ENCODE measurements around the gene ZFYVE9.

ZFYVE9 gene

DNA sequence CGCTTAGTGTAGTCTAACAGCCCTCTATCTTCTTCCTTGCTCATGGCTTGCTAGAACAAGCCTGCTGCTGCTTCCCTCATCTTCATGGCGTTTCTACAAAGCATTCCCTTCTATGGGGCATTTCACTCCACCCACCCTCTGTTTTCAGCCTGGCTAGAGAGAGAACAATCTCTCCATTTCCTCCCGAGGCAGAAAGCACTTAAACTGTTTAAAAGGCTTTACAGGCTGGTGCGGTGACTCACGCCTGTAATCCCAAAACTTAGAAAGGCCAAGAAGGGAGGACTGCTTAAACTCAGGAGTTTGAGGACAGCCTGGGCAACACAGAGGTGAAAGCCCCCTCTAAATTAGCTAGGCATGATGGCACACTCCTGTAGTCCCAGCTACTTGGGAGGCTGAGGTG is 244.6 kb downstream of the ZFYVE9 start:
- H3K4me3 ChIP-seq (ENCODE audit: low read depth, low read length): no peak overlapping the region
- ChIA-PET CTCF (no interaction called here), POLR2A (no interaction called here)
- TF ChIP-seq, protein P1, sequence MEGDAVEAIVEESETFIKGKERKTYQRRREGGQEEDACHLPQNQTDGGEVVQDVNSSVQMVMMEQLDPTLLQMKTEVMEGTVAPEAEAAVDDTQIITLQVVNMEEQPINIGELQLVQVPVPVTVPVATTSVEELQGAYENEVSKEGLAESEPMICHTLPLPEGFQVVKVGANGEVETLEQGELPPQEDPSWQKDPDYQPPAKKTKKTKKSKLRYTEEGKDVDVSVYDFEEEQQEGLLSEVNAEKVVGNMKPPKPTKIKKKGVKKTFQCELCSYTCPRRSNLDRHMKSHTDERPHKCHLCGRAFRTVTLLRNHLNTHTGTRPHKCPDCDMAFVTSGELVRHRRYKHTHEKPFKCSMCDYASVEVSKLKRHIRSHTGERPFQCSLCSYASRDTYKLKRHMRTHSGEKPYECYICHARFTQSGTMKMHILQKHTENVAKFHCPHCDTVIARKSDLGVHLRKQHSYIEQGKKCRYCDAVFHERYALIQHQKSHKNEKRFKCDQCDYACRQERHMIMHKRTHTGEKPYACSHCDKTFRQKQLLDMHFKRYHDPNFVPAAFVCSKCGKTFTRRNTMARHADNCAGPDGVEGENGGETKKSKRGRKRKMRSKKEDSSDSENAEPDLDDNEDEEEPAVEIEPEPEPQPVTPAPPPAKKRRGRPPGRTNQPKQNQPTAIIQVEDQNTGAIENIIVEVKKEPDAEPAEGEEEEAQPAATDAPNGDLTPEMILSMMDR (IDR thresholded peaks at IDR 0.05; ENCODE audit: insufficient read depth, low read length, missing control alignments): no peak
- DNase-seq (ENCODE audit: low read depth, low spot score): no peak

DNA sequence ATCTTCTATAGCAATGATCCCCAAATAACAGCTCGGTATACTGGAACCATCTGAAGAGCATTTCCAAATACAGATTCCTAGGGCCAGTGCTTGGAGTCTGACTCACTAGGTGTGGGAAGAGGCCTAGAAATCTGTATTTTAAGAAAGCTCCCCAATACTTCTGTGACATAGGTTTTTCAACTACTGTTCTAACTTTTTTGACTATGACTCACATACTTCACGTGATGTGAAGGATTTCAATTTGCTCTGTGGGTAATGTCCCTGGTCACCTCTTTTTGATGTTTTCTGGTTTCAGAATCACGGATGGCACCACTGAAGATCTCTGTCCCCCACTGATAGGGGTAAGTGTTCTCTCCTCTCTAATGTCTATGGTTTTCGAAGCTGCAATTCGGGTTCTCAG is 251.3 kb downstream of the ZFYVE9 start:
- CTCF ChIA-PET: interaction anchor here (1.4 kb wide), 1 partner anchor 96 kb away, joined by 5 read pairs; no protein-coding TSS in a partner anchor
- POLR2A ChIA-PET: no interaction called here
- no peak for DNase-seq (ENCODE audit: low read depth, low spot score)
- TF ChIP-seq, protein P1 (IDR thresholded peaks at IDR 0.05; ENCODE audit: insufficient read depth, low read length, missing control alignments): no peak
- no peak overlapping the region for H3K4me3 ChIP-seq (ENCODE audit: low read depth, low read length)
